Right cardiac atrium (tissue), 5 donors: ENCODE results near the gene GSN. TPM values are rescaled to one million over a fixed set of nuclear protein-coding genes. Genes with fewer than 3 reads are reported as not detected.

ENCODE experiments used
- ATAC-seq, 2 donors: fragments of 200-7000 bp; cut with Tn5 transposase; one replicate each; pipeline versions ENCODE4 v1.8.0 to v1.9.1; 2020; ENCODE audit warnings: moderate library complexity in 2 of 2, mild to moderate bottlenecking in 1 of 2
- DNase-seq, 3 donors: peaks; one replicate each; pipeline ENCODE4 v3.0.0-alpha.2; 2020
- H3K27ac ChIP-seq: one replicate; pipeline ENCODE4 v1.5.1; 2013; ENCODE audit warnings: mild to moderate bottlenecking, low read length, control low read depth, moderate library complexity
- H3K27me3 ChIP-seq: one replicate; pipeline ENCODE4 v1.6.1; 2013; ENCODE audit not compliant: control insufficient read depth, insufficient read depth
- H3K4me1 ChIP-seq: one replicate; pipeline ENCODE4 v1.6.1; 2013; ENCODE audit warnings: low read length; ENCODE audit not compliant: control insufficient read depth, insufficient read depth
- H3K4me3 ChIP-seq: one replicate; pipeline ENCODE4 v1.5.1; 2013; ENCODE audit warnings: low read length, control low read depth
- H3K9me3 ChIP-seq: one replicate; pipeline ENCODE4 v1.6.1; 2013; ENCODE audit warnings: low read length; ENCODE audit not compliant: control insufficient read depth
- WGBS: extraction: QIAGEN DNeasy Blood & Tissue Kit; methylation state at CpG from one replicate; pipeline ENCODE4 v1.1.7; 2013; 5-methylcytosine and 5-hydroxymethylcytosine counted together
- intact Hi-C, 4 donors: fragments of 100-400 bp; cut with DNase I; formaldehyde crosslinking; loops; one replicate each; pipeline versions ENCODE4 v1.11.0 to v1.14.0; 2022 to 2023
- polyA plus RNA-seq: library from polyadenylated mRNA; stranded (reverse); fragments of 200-250 nt; gene quantifications from one replicate; pipeline ENCODE4 v1.2.3, GENCODE V29; 2013
- total RNA-seq, 4 donors: library from RNA; stranded (reverse); fragmentation: NEBNext Ultra II Directional; extraction: Animal tissue kit (Norgen Biotek cat#: 25700); gene quantifications; one replicate each; pipeline ENCODE4 v1.2.1, GENCODE V29; 2021
- donor health status: healthy with polysubstance abuse.
- donor health status: DM: no; HTN: yes; CAD: no.
- donor health status: DM: no; HTN: no; CAD: no.
- donor health status: DM: no; HTN: yes; CAD: no; lungs with severe emphysema.
- donor health status: DM: yes; HTN: yes; CAD: no.

The GSN gene
- total and polyA plus RNA-seq, 5 donors, result 949 to 1,838 (median 1,630) TPM

DNA sequence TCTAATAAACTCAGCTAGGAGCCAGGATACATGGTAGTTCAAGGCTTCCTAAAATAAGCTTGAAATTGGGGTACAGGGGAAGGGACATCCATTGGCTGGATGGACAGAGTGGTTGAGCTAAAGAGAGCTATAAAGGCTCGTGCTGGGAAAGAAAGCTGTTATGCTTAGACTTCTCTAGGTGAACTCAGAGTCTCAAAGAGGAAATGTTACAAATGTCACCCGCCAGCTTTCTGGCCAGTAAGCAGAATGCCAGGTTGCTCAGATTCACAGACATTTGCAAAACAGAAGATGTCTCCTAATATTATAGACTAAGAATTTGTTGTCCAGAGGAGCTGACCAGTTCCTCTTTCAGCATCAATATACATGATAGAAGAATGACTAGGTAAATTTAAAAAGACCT is 71.5 kb downstream of the GSN start:
- H3K9me3 ChIP-seq, result no peaks in the 10 kb centered on the region
- ATAC-seq (no peak), DNase-seq (no peak)
- H3K27ac ChIP-seq, result peak overlapping the region; percentile 13
- H3K27me3 ChIP-seq, result no peaks in the 10 kb centered on the region
- H3K4me1 ChIP-seq, result peaks cover 3% of the 10 kb centered on the region
- no peak overlapping the region for H3K4me3 ChIP-seq
- intact Hi-C loops, result no loop called here
- 77% methylated on average over 2 of the region's 2 CpGs for WGBS

DNA sequence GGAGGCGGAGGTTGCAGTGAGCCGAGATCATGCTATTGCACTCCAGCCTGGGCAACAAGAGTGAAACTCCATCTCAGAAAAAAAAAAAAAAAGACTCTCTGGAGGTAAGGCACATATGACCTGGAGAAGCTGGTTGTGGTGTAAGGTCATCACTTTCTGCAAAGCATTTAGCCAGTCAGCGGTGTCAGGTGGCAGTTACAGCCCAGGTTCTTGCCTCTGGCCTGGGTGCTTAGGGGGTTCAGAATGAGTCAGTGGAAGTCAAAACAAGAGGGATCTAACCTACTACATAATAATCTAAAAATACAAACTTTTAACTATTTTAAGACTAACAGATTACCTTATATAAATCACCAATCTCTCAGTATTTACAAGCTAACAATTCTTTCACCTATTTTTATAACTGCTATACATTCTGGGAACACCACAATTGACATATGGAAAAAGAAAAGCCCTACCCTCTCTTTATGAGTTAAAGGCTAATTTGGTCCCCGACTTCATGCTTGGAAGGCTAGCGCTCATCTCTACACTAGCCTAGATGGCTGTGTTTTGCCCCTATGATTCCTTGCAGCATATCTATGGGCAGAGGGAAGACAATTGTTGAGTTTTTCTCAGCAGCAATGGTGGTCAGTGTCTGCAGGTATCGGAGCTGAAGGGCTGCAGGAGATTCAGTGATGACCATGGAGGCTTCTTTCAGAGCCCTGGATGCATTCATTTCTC is 72.9 kb downstream of the GSN start:
- intact Hi-C loops, result no loop called here
- Histone ChIP-seq H3K9me3 (no peaks in the 10 kb centered on the region), H3K27ac (no peak overlapping the region), H3K4me1 (peaks cover 3% of the 10 kb centered on the region), H3K4me3 (no peak overlapping the region), H3K27me3 (no peaks in the 10 kb centered on the region)
- DNase-seq (no peak), ATAC-seq (no peak)
- 94% methylated on average over 6 of the region's 6 CpGs for WGBS

DNA sequence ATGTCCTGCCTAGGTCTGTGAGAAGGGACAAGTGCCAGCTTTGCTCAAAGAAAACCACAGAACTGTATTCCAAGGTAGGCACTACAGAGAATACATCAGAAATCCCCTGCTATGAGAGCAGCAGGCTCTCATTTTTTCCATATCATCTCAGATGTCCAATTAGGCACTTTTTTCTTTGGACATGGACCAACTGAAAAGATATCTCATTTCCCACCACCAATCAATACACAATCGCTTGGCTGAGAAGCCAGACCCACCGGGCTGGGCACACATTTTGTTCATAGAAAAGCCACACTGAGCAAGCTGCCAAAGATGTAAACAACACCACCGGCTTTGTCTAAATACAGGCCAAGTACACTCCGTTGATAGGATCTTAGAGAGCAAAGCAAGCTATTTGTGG is 76.2 kb downstream of the GSN start:
- no peak overlapping the region for H3K27ac ChIP-seq
- WGBS, result 48% methylated on average over 4 of the region's 4 CpGs
- H3K27me3 ChIP-seq, result no peaks in the 10 kb centered on the region
- peaks cover 2% of the 10 kb centered on the region for H3K4me1 ChIP-seq
- intact Hi-C loops, result no loop called here
- H3K4me3 ChIP-seq, result no peak overlapping the region
- peak in 1 of 2 donors; percentile 12 for ATAC-seq
- no peak for DNase-seq
- H3K9me3 ChIP-seq, result no peaks in the 10 kb centered on the region

DNA sequence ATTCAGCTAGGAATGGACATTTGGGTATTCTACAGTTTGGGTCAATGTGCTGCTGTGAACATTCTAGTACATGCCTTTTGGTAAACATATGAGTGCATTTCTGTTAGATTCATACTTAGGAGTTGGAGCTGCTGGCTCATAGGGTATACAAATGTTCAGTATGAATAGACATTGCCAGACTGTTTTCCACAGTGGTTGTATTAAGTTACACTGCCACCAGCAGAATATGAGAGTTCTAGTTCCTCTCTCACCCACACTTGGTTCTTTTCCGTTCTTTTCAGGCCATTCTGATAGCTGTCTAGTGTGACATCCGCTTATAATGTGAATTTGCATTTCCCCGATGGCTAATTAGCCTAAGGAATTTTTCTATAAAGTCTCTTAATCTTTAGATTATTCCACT is 77.1 kb downstream of the GSN start:
- Histone ChIP-seq H3K27me3 (no peaks in the 10 kb centered on the region), H3K4me3 (no peak overlapping the region), H3K9me3 (no peaks in the 10 kb centered on the region), H3K27ac (no peak overlapping the region), H3K4me1 (peaks cover 2% of the 10 kb centered on the region)
- DNase-seq (no peak), ATAC-seq (no peak)
- WGBS, result 75% methylated on average over 3 of the region's 3 CpGs
- intact Hi-C loops, result no loop called here

DNA sequence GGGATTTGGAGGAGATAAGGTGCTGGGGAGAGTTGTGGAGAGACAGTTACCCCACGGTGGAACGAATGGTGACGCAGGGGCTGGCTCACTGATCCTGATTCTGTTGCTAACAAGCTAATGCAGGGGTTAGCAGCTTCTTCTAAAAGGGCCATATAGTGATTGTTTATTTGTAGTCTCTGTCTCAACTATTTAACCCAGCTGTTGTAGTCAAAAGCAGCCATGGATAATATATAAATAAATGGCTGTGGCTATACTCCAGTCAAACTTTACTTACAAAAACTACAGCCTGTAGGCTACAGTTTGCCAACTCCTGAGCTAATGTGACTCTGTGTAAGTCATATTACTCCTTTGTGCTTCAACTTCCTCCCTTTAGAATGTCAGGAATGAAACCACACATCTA is 80.3 kb downstream of the GSN start:
- Histone ChIP-seq H3K27ac (no peak overlapping the region), H3K9me3 (no peaks in the 10 kb centered on the region), H3K4me1 (peaks cover 10% of the 10 kb centered on the region), H3K4me3 (no peak overlapping the region), H3K27me3 (no peaks in the 10 kb centered on the region)
- DNase-seq (no peak), ATAC-seq (no peak)
- intact Hi-C loops, result no loop called here
- whole genome bisulfite sequencing, result 62% methylated on average over 3 of the region's 3 CpGs

DNA sequence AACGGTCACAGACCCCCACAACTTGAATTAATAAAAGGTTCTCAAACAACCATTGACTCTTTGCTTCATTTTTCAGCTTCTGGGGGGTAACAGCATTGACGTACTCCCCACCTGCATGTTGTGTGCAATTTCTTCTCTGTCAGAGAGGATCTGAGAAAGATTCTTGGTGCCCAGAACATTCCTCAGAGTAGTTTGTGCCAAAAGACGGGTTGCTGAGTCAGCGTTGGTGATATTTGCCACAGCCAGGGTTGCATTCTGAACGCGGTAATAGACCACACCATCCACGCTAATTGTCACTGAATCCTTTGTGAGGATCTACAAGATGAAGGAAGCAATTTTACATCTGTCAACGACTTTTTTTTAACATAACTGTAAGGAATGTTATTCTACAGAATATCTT is 81.0 kb downstream of the GSN start:
- H3K9me3 ChIP-seq, result no peaks in the 10 kb centered on the region
- H3K27me3 ChIP-seq, result no peaks in the 10 kb centered on the region
- DNase-seq (no peak), ATAC-seq (no peak)
- 52% methylated on average over 8 of the region's 8 CpGs for WGBS
- intact Hi-C loops, result no loop called here
- peaks cover 10% of the 10 kb centered on the region for H3K4me1 ChIP-seq
- no peak overlapping the region for H3K4me3 ChIP-seq
- H3K27ac ChIP-seq, result peak overlapping the region; percentile 37

DNA sequence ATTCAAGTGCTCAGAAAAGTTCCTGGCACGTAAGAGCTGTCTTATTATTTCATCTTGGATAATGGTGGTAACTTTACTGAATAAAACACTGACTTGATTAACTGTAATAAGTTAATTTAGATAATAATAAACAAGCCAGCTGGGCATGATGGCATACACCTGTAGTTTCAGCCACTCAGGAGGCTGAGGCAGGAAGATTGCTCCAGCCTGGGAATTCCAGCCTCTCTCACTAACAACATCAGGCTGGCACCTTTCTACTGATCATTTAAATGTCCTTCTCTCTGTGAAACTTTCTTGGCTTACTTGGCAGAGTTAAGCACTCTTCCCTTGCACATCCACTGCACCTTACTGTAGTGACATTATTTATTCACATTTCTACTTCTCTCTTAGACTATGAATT is 82.1 kb downstream of the GSN start:
- Histone ChIP-seq H3K4me3 (no peak overlapping the region), H3K27me3 (no peaks in the 10 kb centered on the region), H3K9me3 (no peaks in the 10 kb centered on the region), H3K27ac (no peak overlapping the region), H3K4me1 (peaks cover 13% of the 10 kb centered on the region)
- 74% methylated on average over 1 of the region's 1 CpG for WGBS
- intact Hi-C loops, result no loop called here
- ATAC-seq, result no peak
- no peak for DNase-seq

DNA sequence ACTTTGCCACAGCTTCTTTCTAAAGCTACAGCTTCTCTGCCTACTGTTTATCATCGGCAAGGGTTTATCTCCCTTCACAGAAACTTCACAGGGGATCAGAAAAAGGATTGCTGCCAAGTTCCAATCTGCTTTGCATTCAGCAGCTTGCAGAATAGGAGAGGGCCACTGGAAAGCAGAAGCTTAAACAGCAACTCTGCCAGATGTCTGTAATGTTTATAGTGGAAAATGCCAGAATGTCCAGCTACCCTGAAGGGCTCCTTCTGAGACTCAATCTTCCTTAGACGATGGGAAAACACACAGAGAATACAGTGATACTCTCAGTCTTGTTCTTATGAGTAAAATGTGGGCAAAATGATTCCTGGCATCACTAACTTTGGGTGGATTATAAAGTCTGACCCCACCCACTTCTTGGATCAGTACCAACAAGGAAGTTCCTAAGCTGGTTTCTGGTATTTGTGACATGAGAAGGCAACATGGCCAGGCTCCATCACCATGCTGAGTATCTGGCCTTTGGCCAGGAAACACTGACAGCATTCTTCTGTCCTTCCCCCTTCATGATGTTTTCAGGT is 83.1 kb downstream of the GSN start:
- peaks cover 13% of the 10 kb centered on the region for H3K4me1 ChIP-seq
- peak; percentile 79 to 88 (median 82) for DNase-seq
- intact Hi-C loops, result no loop called here
- no peaks in the 10 kb centered on the region for H3K9me3 ChIP-seq
- ATAC-seq, result peak; percentile 71 to 74
- 1% methylated on average over 2 of the region's 2 CpGs for WGBS
- no peaks in the 10 kb centered on the region for H3K27me3 ChIP-seq
- peak overlapping the region; percentile 89 for H3K27ac ChIP-seq
- H3K4me3 ChIP-seq, result no peak overlapping the region

DNA sequence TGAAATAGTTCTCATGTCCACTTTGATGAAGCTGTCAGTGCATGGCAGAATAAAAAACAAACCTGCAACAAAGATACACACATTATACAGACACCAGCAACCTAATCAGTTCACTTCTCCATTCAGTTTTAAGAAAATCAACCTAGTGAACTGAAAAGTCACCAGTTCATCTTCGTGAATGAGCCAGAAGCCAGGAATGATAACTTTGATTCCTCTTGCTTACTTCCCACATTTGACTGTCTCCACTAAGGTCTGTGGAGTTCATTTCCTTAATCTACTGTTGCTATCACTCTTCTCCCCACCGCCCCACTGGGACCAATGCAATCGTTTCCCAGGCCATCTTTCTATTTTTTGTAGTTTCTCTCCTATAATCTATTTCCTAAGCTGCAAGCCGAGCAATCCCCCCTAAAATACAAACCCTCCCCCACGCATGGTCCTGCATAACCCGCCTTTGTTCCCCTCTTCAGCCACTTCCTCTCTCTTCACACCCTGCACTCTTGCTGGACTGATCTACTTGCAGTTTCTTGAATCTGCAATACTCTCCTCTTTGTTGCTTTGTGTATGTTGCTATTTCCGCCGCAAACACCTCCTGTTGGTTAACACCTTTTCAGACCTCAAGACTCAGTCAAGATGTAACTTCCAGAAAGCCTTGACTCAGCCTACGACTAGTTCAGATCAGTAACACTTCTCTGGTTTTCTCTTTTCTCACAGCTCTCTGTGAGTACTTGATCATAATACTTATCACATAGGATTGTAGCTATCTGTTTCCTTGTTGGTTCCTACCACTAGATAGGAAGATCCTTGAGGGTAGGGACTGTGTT is 85.5 kb downstream of the GSN start:
- DNase-seq (no peak), ATAC-seq (peak; percentile 9)
- intact Hi-C loops, result no loop called here

DNA sequence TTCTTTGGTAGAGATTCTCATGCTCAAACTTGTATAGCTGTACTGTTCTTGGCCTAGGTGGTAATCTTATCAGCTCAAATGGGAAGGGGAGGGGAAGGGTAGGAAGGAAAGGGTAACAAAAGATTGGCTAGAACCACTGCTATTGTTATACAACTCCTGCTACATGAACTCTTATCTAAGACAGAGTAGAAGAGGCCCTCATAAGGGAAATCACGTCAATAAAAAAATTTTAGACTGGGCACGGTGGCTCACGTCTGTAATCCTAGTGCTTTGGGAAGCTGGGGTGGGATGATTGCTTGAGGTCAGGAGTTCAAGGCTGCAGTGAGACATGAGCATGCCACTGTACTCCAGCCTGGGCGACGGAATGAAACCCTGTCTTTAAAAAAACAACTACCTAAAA is 86.2 kb downstream of the GSN start:
- 31% methylated on average over 5 of the region's 5 CpGs for WGBS
- Histone ChIP-seq H3K27me3 (no peaks in the 10 kb centered on the region), H3K9me3 (no peaks in the 10 kb centered on the region), H3K4me1 (peaks cover 15% of the 10 kb centered on the region), H3K27ac (peak overlapping the region; percentile 72), H3K4me3 (no peak overlapping the region)
- peak in 2 of 3 donors; percentile 46 to 59 for DNase-seq
- intact Hi-C loops, result no loop called here
- ATAC-seq, result peak; percentile 78 to 92

More for the DNA sequence above, 85.5 kb downstream of the GSN start:
- Histone ChIP-seq H3K27ac (peak overlapping the region; percentile 75), H3K27me3 (no peaks in the 10 kb centered on the region), H3K4me1 (peaks cover 13% of the 10 kb centered on the region), H3K9me3 (no peaks in the 10 kb centered on the region), H3K4me3 (no peak overlapping the region)
- 39% methylated on average over 9 of the region's 9 CpGs for WGBS

DNA sequence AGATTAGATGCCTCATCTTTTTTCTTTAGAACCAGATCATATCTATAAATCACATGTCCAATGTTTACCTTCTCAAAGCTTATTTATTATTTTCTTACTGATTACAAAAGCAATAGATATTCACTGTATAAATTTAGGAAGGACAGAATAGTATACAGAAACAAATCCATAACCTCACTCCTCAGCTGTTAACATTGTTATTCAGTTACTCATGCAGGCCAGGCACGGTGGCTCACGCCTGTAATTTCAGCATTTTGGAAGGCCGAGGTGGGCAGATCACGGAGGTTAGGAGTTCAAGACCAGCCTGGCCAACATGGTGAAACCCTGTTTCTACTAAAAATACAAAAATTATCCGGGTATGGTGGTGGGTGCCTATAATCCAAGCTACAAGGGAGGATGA is 86.8 kb downstream of the GSN start:
- Histone ChIP-seq H3K27me3 (no peaks in the 10 kb centered on the region), H3K9me3 (no peaks in the 10 kb centered on the region), H3K27ac (peak overlapping the region; percentile 23), H3K4me1 (peaks cover 15% of the 10 kb centered on the region), H3K4me3 (no peak overlapping the region)
- 66% methylated on average over 5 of the region's 5 CpGs for WGBS
- DNase-seq, result no peak
- intact Hi-C loops, result no loop called here
- ATAC-seq, result no peak
